ENCODE measurements around the gene OGFRL1. TPM values are rescaled to one million over a fixed set of nuclear protein-coding genes. Genes with fewer than 3 reads are reported as not detected.

Gene OGFRL1
- total RNA-seq (2012; rRNA removed) (5.7 and 14.4 TPM in 2 replicates), polyA plus RNA-seq (2012; rRNA removed) (3.7 and 5.4 TPM in 2 replicates), Bru-seq, nascent RNA (percentile 75 among the genes with signal in this experiment), BruChase-seq, experiment 1, labeled RNA remaining after a 6-hour chase (percentile 86 among the genes with signal in this experiment), BruChase-seq, experiment 2, labeled RNA remaining after a 2-hour chase (percentile 89 among the genes with signal in this experiment)
- 0.65 and 1.2 TPM in 2 replicates for polyA plus RNA-seq (2012; cell fraction: cytosol; rRNA removed)
- polyA plus RNA-seq (2012; cell fraction: nucleus; rRNA removed; ENCODE audit: low replicate concordance), result 0.41 and 2.7 TPM in 2 replicates
- long read RNA-seq, full-length matches to known transcripts, result 26 of 44 reads
- long read RNA-seq, partial matches to known transcripts, result 0 of 44 reads
- long read RNA-seq, other reads (novel, unspliced or antisense), result 18 of 44 reads

GRCh38 chr6:71288228-71289038, at the start of gene OGFRL1:
Gene OGFRL1 (plus strand): TSS chr6:71288811. CDS start chr6:71288937, 126 bp downstream.
- Histone ChIP-seq H3K9me3 (ENCODE audit: control insufficient read depth, insufficient read depth, low read length) (no peaks in the 10 kb centered on the region), H2BK120ac (ENCODE audit: low read depth, low read length) (peak within 1 kb of the TSS; percentile 56), H3K27ac (ENCODE audit: insufficient read depth, low read length) (peak within 1 kb of the TSS; percentile 75), H4K8ac (ENCODE audit: low read depth in 2 of 2, low read length in 2 of 2) (peak within 1 kb of the TSS; percentile 51 to 56), H3K4me3 (ENCODE audit: insufficient read depth, low read depth, low read length) (peak within 1 kb of the TSS; percentile 99), H3K18ac (ENCODE audit: low read depth, low read length) (peak within 1 kb of the TSS; percentile 73), H4K91ac (ENCODE audit: insufficient read depth, low read depth, low read length) (peak within 1 kb of the TSS; percentile 66), H3K79me1 (ENCODE audit: low read depth in 1 of 2, low read length in 2 of 2) (peaks cover 24 to 36% of the 10 kb centered on the region in 2 experiments), H4K5ac (ENCODE audit: low read depth, low read length) (peak within 1 kb of the TSS; percentile 53), H3K27me3 (ENCODE audit: control insufficient read depth, insufficient read depth, low read length) (no peaks in the 10 kb centered on the region), H3K9ac (ENCODE audit: low read depth, low read length) (peak within 1 kb of the TSS; percentile 64), H3K4me2 (ENCODE audit: low read depth, low read length) (peak within 1 kb of the TSS; percentile 99), H2BK20ac (ENCODE audit: low read depth, low read length) (0 out of 2 replicates have a peak within 1 kb of the TSS, but pooled peaks have one; percentile 17), H3K36me3 (ENCODE audit: control insufficient read depth, insufficient read depth, low read length) (no peaks in the 10 kb centered on the region), H3K4ac (ENCODE audit: low read depth, low read length) (peak within 1 kb of the TSS; percentile 58), H2BK15ac (ENCODE audit: low read depth, low read length) (peak within 1 kb of the TSS; percentile 13; the same call in 1 of the 3 replicates), H3K14ac (replicated peaks; ENCODE audit: low read depth, low read length) (peak within 1 kb of the TSS; percentile 74), H4K20me1 (ENCODE audit: insufficient read depth, low read length) (peaks cover 8% of the 10 kb centered on the region; the same call in 1 of the 2 replicates), H3K9me1 (ENCODE audit: insufficient read depth, low read length) (no peaks in the 10 kb centered on the region), H2BK5ac (ENCODE audit: low read depth, low read length, poor library complexity, severe bottlenecking) (peak within 1 kb of the TSS; percentile 67), H3K23ac (ENCODE audit: low read depth, low read length) (peak within 1 kb of the TSS; percentile 86), H3K4me1 (ENCODE audit: control insufficient read depth, insufficient read depth, low read length) (peaks cover 6% of the 10 kb centered on the region), H2AK5ac (ENCODE audit: low read depth, low read length) (peak within 1 kb of the TSS; percentile 11), H2AFZ (replicated peaks; ENCODE audit: low read length, poor library complexity) (peak within 1 kb of the TSS; percentile 93), H3K56ac (ENCODE audit: extremely low read depth, insufficient read depth, low read length) (peak within 1 kb of the TSS; percentile 48), H2AK9ac (replicated peaks; ENCODE audit: low read depth, low read length, poor library complexity) (peak within 1 kb of the TSS; percentile 71)
- peak; percentile 97 for ATAC-seq (ENCODE audit: low read depth)
- no TSS peak for BruUV-seq (replicated peaks)
- 1% methylated on average over 14 of the region's 79 CpGs; no CpG with 5 or more reads in 1 of the 2 experiments for WGBS, 2 experiments (ENCODE audit: extremely low coverage in 2 of 2, insufficient read length in 1 of 2)
- intact Hi-C loops (cut with micrococcal nuclease), result loop anchor here (2.0 kb wide), 1 partner anchor 98 kb away; no protein-coding TSS in a partner anchor
- peak; percentile 53 for DNase-seq
- in situ Hi-C loops (cut with MboI; ENCODE audit: low sequenced_read_pairs), result loop anchor here (10.0 kb wide), 1 partner anchor 94 kb away; no protein-coding TSS in a partner anchor
- TF ChIP-seq RCOR1 (IDR thresholded peaks at IDR 0.05; ENCODE audit: insufficient replicate concordance, low read length) (no peak), POLR2A (IDR thresholded peaks at IDR 0.05; ENCODE audit: low read depth, low read length) (peak; percentile 78), MAZ (IDR thresholded peaks at IDR 0.05; ENCODE audit: borderline replicate concordance, low read depth, low read length) (peak; percentile 73; the same call in 1 of the 2 replicates), MXI1 (IDR thresholded peaks at IDR 0.05; ENCODE audit: borderline replicate concordance, low read depth, low read length) (0 out of 2 replicates have a peak, but pooled peaks have one; percentile 7), CTCF (conservative IDR thresholded peaks at IDR 0.05; ENCODE audit: low read depth, low read length) (peak; percentile 38; the same call in 1 of the 2 replicates), CEBPB (IDR thresholded peaks at IDR 0.05; ENCODE audit: low read depth, low read length) (no peak)
- dilution Hi-C loops (cut with HindIII; ENCODE audit: low sequenced_read_pairs, unreplicated experiment), result no loop called here
- CTCF ChIA-PET, result interaction anchor here (0.6 to 1.4 kb wide), 5 partner anchors 28 to 46 kb away, joined by 3 to 5 read pairs (median 3); no protein-coding TSS in a partner anchor
- POLR2A ChIA-PET (ENCODE audit: unreplicated experiment), result interaction anchor here (0.5 to 1.9 kb wide), 2 partner anchors 39 to 69 kb away, joined by 3 to 6 read pairs; no protein-coding TSS in a partner anchor
